ENCODE results near the gene ZNF705A. TPM values are rescaled to one million over a fixed set of nuclear protein-coding genes. Genes with fewer than 3 reads are reported as not detected.
A peak's percentile ranks its signal among the peaks of the same experiment; 100 is the strongest.
"Not testable (repeated sequence)": the region's sequence is repeated elsewhere in the genome, so short reads cannot be mapped to it uniquely, and the experiment has no call there.

Gene ZNF705A
- total RNA-seq, 1 experiment from 2014 or later: not detected

DNA sequence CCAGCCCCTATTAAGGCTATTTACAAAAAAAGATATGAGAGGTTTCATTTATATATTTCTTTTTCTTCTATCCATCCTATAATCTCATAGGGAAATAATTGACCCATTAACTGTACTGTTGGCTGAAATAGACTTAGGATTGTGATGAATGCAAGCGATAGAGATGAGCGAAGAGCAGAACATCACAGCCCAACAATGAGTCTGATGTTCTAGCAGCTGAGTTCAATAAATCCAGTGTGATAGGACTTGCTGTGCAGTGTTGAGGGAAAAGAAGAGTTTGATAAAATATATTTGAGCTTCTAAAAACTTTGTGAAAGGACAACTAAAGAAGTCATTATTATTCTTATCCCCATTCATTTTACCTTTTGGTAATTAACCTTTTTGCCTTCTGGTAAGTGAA, 16.1 kb downstream of the ZNF705A start:
- H3K9me3 ChIP-seq (ENCODE audit: low read length); H3K4me1 ChIP-seq (ENCODE audit: low read length); H3K4me3 ChIP-seq (ENCODE audit: low read length); H2AFZ ChIP-seq (ENCODE audit: low read length); H3K4me2 ChIP-seq (ENCODE audit: low read depth, low read length, poor library complexity, severe bottlenecking); H3K9me2 ChIP-seq (replicated peaks; ENCODE audit: insufficient read depth, low read length); H3K79me2 ChIP-seq (ENCODE audit: low read length); H3K27me3 ChIP-seq (ENCODE audit: low read length); H3K36me3 ChIP-seq (ENCODE audit: insufficient read depth, low read length); H4K20me1 ChIP-seq (ENCODE audit: insufficient read depth, low read depth, low read length); H3K9ac ChIP-seq (ENCODE audit: low read length); H3K27ac ChIP-seq (ENCODE audit: low read length); DNase-seq: not testable (repeated sequence)

- H3K36me3 ChIP-seq (ENCODE audit: insufficient read depth, low read length); H3K9me2 ChIP-seq (replicated peaks; ENCODE audit: insufficient read depth, low read length); H3K27ac ChIP-seq (ENCODE audit: low read length); H4K20me1 ChIP-seq (ENCODE audit: insufficient read depth, low read depth, low read length); H3K9me3 ChIP-seq (ENCODE audit: low read length); H3K79me2 ChIP-seq (ENCODE audit: low read length); H3K27me3 ChIP-seq (ENCODE audit: low read length); H2AFZ ChIP-seq (ENCODE audit: low read length); H3K4me1 ChIP-seq (ENCODE audit: low read length): not testable (repeated sequence)
- DNase-seq: peak; percentile 83
- peak overlapping the region; percentile 73 for H3K4me2 ChIP-seq (ENCODE audit: low read depth, low read length, poor library complexity, severe bottlenecking)
- H3K9ac ChIP-seq (ENCODE audit: low read length): peak overlapping the region; percentile 66
- H3K4me3 ChIP-seq (ENCODE audit: low read length): peak overlapping the region; percentile 62
Measured at GRCh38 chr12:8179989-8180585, 23.3 kb downstream of the ZNF705A start.

GRCh38 chr12:8181271-8181670, 24.5 kb downstream of the ZNF705A start:
- H3K27me3 ChIP-seq (ENCODE audit: low read length); H3K36me3 ChIP-seq (ENCODE audit: insufficient read depth, low read length); H3K9me3 ChIP-seq (ENCODE audit: low read length); H3K9me2 ChIP-seq (replicated peaks; ENCODE audit: insufficient read depth, low read length); H3K79me2 ChIP-seq (ENCODE audit: low read length); H3K9ac ChIP-seq (ENCODE audit: low read length); H3K4me1 ChIP-seq (ENCODE audit: low read length); H2AFZ ChIP-seq (ENCODE audit: low read length); H4K20me1 ChIP-seq (ENCODE audit: insufficient read depth, low read depth, low read length); H3K27ac ChIP-seq (ENCODE audit: low read length); H3K4me2 ChIP-seq (ENCODE audit: low read depth, low read length, poor library complexity, severe bottlenecking); H3K4me3 ChIP-seq (ENCODE audit: low read length); DNase-seq: not testable (repeated sequence)

DNA sequence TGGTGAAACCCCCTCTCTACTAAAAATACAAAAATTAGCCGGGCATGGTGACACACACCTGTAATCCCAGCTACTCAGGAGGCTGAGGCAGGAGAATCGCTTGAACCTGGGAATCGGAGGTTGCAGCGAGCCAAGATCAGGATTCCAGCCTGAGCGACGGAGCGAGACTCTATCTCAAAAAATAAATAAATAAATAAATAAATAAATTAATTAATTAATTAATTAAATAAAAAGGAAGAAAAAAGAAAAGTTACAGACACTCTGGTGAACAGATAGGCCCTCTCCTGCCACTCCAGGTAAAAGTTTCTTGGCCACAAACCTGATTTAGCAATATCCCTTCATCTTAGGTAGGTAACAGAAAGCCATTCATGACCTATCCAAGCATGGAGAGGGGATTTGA, 26.1 kb downstream of the ZNF705A start:
- H2AFZ ChIP-seq (ENCODE audit: low read length); DNase-seq; H3K79me2 ChIP-seq (ENCODE audit: low read length); H4K20me1 ChIP-seq (ENCODE audit: insufficient read depth, low read depth, low read length); H3K27ac ChIP-seq (ENCODE audit: low read length); H3K9me2 ChIP-seq (replicated peaks; ENCODE audit: insufficient read depth, low read length); H3K9me3 ChIP-seq (ENCODE audit: low read length); H3K36me3 ChIP-seq (ENCODE audit: insufficient read depth, low read length); H3K4me3 ChIP-seq (ENCODE audit: low read length); H3K4me1 ChIP-seq (ENCODE audit: low read length); H3K4me2 ChIP-seq (ENCODE audit: low read depth, low read length, poor library complexity, severe bottlenecking); H3K9ac ChIP-seq (ENCODE audit: low read length); H3K27me3 ChIP-seq (ENCODE audit: low read length): not testable (repeated sequence)

GRCh38 chr12:8183346-8183745, 26.5 kb downstream of the ZNF705A start:
- not testable (repeated sequence) for H4K20me1 ChIP-seq (ENCODE audit: insufficient read depth, low read depth, low read length); H3K4me1 ChIP-seq (ENCODE audit: low read length); H3K9me2 ChIP-seq (replicated peaks; ENCODE audit: insufficient read depth, low read length); H3K27me3 ChIP-seq (ENCODE audit: low read length); DNase-seq; H3K27ac ChIP-seq (ENCODE audit: low read length); H3K36me3 ChIP-seq (ENCODE audit: insufficient read depth, low read length); H3K9me3 ChIP-seq (ENCODE audit: low read length); H3K4me2 ChIP-seq (ENCODE audit: low read depth, low read length, poor library complexity, severe bottlenecking); H3K9ac ChIP-seq (ENCODE audit: low read length); H3K4me3 ChIP-seq (ENCODE audit: low read length); H2AFZ ChIP-seq (ENCODE audit: low read length); H3K79me2 ChIP-seq (ENCODE audit: low read length)

DNA sequence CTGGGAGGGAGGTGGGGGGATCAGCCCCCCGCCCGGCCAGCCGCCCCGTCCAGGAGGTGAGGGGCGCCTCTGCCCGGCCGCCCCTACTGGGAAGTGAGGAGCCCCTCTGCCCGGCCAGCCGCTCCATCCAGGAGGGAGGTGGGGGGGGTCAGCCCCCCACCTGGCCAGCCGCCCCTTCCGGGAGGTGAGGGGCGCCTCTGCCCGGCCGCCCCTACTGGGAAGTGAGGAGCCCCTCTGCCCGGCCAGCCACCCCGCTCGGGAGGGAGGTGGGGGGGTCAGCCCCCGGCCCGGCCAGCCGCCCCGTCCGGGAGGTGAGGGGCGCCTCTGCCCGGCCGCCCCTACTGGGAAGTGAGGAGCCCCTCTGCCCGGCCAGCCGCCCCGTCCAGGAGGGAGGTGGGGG, 27.4 kb downstream of the ZNF705A start:
- H3K9me3 ChIP-seq (ENCODE audit: low read length); DNase-seq; H3K27ac ChIP-seq (ENCODE audit: low read length); H3K36me3 ChIP-seq (ENCODE audit: insufficient read depth, low read length); H3K27me3 ChIP-seq (ENCODE audit: low read length); H3K79me2 ChIP-seq (ENCODE audit: low read length); H3K4me1 ChIP-seq (ENCODE audit: low read length); H2AFZ ChIP-seq (ENCODE audit: low read length); H4K20me1 ChIP-seq (ENCODE audit: insufficient read depth, low read depth, low read length); H3K4me2 ChIP-seq (ENCODE audit: low read depth, low read length, poor library complexity, severe bottlenecking); H3K4me3 ChIP-seq (ENCODE audit: low read length); H3K9ac ChIP-seq (ENCODE audit: low read length); H3K9me2 ChIP-seq (replicated peaks; ENCODE audit: insufficient read depth, low read length): not testable (repeated sequence)

- H3K9me2 ChIP-seq (replicated peaks; ENCODE audit: insufficient read depth, low read length); H3K9me3 ChIP-seq (ENCODE audit: low read length); H3K27me3 ChIP-seq (ENCODE audit: low read length); H3K36me3 ChIP-seq (ENCODE audit: insufficient read depth, low read length); H2AFZ ChIP-seq (ENCODE audit: low read length); H4K20me1 ChIP-seq (ENCODE audit: insufficient read depth, low read depth, low read length); H3K4me3 ChIP-seq (ENCODE audit: low read length); H3K4me2 ChIP-seq (ENCODE audit: low read depth, low read length, poor library complexity, severe bottlenecking); H3K9ac ChIP-seq (ENCODE audit: low read length); H3K4me1 ChIP-seq (ENCODE audit: low read length); H3K79me2 ChIP-seq (ENCODE audit: low read length); DNase-seq; H3K27ac ChIP-seq (ENCODE audit: low read length): not testable (repeated sequence)
Measured at GRCh38 chr12:8188088-8188487, 31.3 kb downstream of the ZNF705A start.

DNA sequence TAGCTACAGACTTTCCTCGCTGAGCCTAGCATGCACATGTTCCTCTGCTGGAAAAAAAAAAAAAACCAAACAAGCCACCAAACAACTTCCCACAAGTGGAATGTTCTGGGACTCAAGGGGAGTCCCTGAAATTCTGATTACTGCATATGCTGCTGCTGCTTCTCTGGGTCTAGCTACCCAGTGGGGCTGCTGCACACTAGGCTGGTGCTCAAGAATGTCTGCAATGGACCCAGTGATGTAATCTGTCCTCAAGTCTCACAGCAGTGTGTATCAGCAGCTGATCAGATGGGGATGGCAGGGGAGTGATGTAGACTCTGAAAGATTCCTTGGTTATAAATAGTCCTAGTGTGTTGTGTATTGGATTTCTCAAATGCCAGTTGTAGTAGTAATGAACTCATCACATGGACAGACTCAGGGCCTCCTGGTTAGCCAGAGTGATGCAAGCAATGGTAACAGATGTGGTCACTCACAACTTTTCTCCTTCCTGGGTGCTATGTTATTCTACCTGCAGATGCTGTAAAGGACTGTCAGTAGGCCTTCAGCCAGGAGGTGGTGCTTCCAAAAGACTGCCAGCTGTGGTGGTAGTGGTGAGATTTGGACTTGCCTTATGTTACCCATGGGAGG, 41.0 kb downstream of the ZNF705A start:
- H3K27ac ChIP-seq (ENCODE audit: low read length); H3K79me2 ChIP-seq (ENCODE audit: low read length); H2AFZ ChIP-seq (ENCODE audit: low read length); H3K4me3 ChIP-seq (ENCODE audit: low read length); H3K4me1 ChIP-seq (ENCODE audit: low read length); H3K9me3 ChIP-seq (ENCODE audit: low read length); H3K4me2 ChIP-seq (ENCODE audit: low read depth, low read length, poor library complexity, severe bottlenecking); DNase-seq; H3K9ac ChIP-seq (ENCODE audit: low read length); H3K36me3 ChIP-seq (ENCODE audit: insufficient read depth, low read length); H3K9me2 ChIP-seq (replicated peaks; ENCODE audit: insufficient read depth, low read length); H4K20me1 ChIP-seq (ENCODE audit: insufficient read depth, low read depth, low read length); H3K27me3 ChIP-seq (ENCODE audit: low read length): not testable (repeated sequence)

Measured in Karpas-422 (cell line).